HepG2 (cell line): ENCODE measurements around the gene NCKIPSD. TPM values are rescaled to one million over a fixed set of nuclear protein-coding genes. Genes with fewer than 3 reads are reported as not detected.
A peak's percentile ranks its signal among the peaks of the same experiment; 100 is the strongest.

Experiments used
- AKAP8 ChIP-seq: sonication (generic); formaldehyde crosslinking; IDR thresholded peaks from 2 replicates; pipeline ENCODE4 v1.5.1; 2020; ENCODE audit warnings: mild to moderate bottlenecking, missing genetic modification reagents
- CCAR2 ChIP-seq: fragments of 200-400 bp; formaldehyde crosslinking; optimal IDR thresholded peaks from 2 replicates; pipeline ENCODE3; 2018; ENCODE audit warnings: low read depth, mild to moderate bottlenecking, low read length, moderate library complexity
- GATAD1 ChIP-seq: IDR thresholded peaks from 2 replicates; pipeline ENCODE4 v1.6.1; 2016; ENCODE audit warnings: missing genetic modification reagents, missing compliant biosample characterization
- GFI1 ChIP-seq: sonication (generic); formaldehyde crosslinking; IDR thresholded peaks from 2 replicates; pipeline ENCODE4 v1.5.0; 2020; ENCODE audit warnings: missing genetic modification reagents, mild to moderate bottlenecking, borderline replicate concordance
- HNRNPL ChIP-seq: fragments of 200-400 bp; formaldehyde crosslinking; IDR thresholded peaks from 2 replicates; pipeline ENCODE4 v1.6.1; 2017; ENCODE audit warnings: mild to moderate bottlenecking, low read depth, low read length
- HOXD1 ChIP-seq: sonication (generic); formaldehyde crosslinking; IDR thresholded peaks from 2 replicates; pipeline ENCODE4 v1.5.0; 2020; ENCODE audit warnings: missing genetic modification reagents
- MED1 ChIP-seq: sonication (generic); formaldehyde crosslinking; IDR thresholded peaks from 2 replicates; pipeline ENCODE4 v1.4.0; 2020; ENCODE audit warnings: missing genetic modification reagents
- MYC ChIP-seq: sonication (generic); formaldehyde crosslinking; IDR thresholded peaks from 2 replicates; pipeline ENCODE4 v1.9.0; 2021; ENCODE audit warnings: missing genetic modification reagents, borderline replicate concordance
- NCOA5 ChIP-seq: sonication (generic); formaldehyde crosslinking; IDR thresholded peaks from 2 replicates; pipeline ENCODE4 v1.4.0; 2020; ENCODE audit warnings: missing genetic modification reagents
- NFYC ChIP-seq: IDR thresholded peaks from 2 replicates; pipeline ENCODE4 v1.6.1; 2016; ENCODE audit warnings: missing genetic modification reagents, missing compliant biosample characterization
- POLR2AphosphoS5 ChIP-seq: IDR thresholded peaks from 2 replicates; pipeline ENCODE4 v1.6.1; 2012; ENCODE audit warnings: low read depth, low read length
- RFX1 ChIP-seq: fragments of 450-650 bp; IDR thresholded peaks from 2 replicates; pipeline ENCODE4 v1.6.1; 2017
- RXRB ChIP-seq: IDR thresholded peaks from 2 replicates; pipeline ENCODE4 v1.6.1; 2016; ENCODE audit warnings: borderline replicate concordance, missing genetic modification reagents, missing compliant biosample characterization
- SAFB2 ChIP-seq: sonication (generic); formaldehyde crosslinking; IDR thresholded peaks from 2 replicates; pipeline ENCODE4 v1.5.1; 2020; ENCODE audit warnings: missing genetic modification reagents, low read depth, mild to moderate bottlenecking, borderline replicate concordance
- SRSF1 ChIP-seq: fragments of 200-400 bp; formaldehyde crosslinking; optimal IDR thresholded peaks from 2 replicates; pipeline ENCODE3; 2017; ENCODE audit warnings: mild to moderate bottlenecking, low read depth, low read length, moderate library complexity
- TBX3 ChIP-seq: fragments of 450-650 bp; IDR thresholded peaks from 2 replicates; pipeline ENCODE4 v1.6.1; 2017; ENCODE audit warnings: antibody characterized with exemption, mild to moderate bottlenecking, inconsistent platforms, borderline replicate concordance
- TCF12 ChIP-seq, 2 experiments: fragments of 450-650 bp in 1 of 2; sonication (generic) in 1 of 2; formaldehyde crosslinking in 1 of 2; IDR thresholded peaks; 2 replicates each; pipeline versions ENCODE4 v1.6.1 to v1.8.0; 2017 to 2022; ENCODE audit warnings: antibody characterized with exemption in 1 of 2, mild to moderate bottlenecking in 1 of 2, missing genetic modification reagents in 1 of 2, moderate library complexity in 1 of 2
- ZNF207 ChIP-seq: fragments of 450-650 bp; IDR thresholded peaks from 2 replicates; pipeline ENCODE4 v1.6.1; 2016; ENCODE audit warnings: antibody characterized with exemption, borderline replicate concordance
- ZNF510 ChIP-seq: sonication (generic); formaldehyde crosslinking; IDR thresholded peaks from 2 replicates; pipeline ENCODE4 v1.4.0; 2020; ENCODE audit warnings: low read depth, mild to moderate bottlenecking, missing genetic modification reagents
- ZNF775 ChIP-seq: sonication (generic); formaldehyde crosslinking; IDR thresholded peaks from 2 replicates; pipeline ENCODE4 v1.4.0; 2020; ENCODE audit warnings: missing genetic modification reagents, mild to moderate bottlenecking, moderate library complexity, borderline replicate concordance
- ZNF777 ChIP-seq: sonication (generic); formaldehyde crosslinking; IDR thresholded peaks from 2 replicates; pipeline ENCODE4 v1.4.0; 2020; ENCODE audit warnings: missing genetic modification reagents
- ZSCAN22 ChIP-seq: sonication (generic); formaldehyde crosslinking; IDR thresholded peaks from 2 replicates; pipeline ENCODE4 v1.4.0; 2020; ENCODE audit warnings: mild to moderate bottlenecking, missing genetic modification reagents
- ZZZ3 ChIP-seq: sonication (generic); formaldehyde crosslinking; IDR thresholded peaks from 2 replicates; pipeline ENCODE4 v1.4.0; 2020; ENCODE audit warnings: missing genetic modification reagents, mild to moderate bottlenecking, borderline replicate concordance
- polyA plus RNA-seq, 8 experiments: library from polyadenylated mRNA; depleted of rRNA in 3 of 8; stranded (reverse) in 7 of 8; unstranded in 1 of 8; fragments of >200 nt; fragmentation: Illumina TruSeq in 4 of 8; extraction: Trizol in 4 of 8; gene quantifications; 2 replicates each; pipeline versions ENCODE4 v1.2.1 to v1.2.3, GENCODE V29; 2011 to 2016; ENCODE audit warnings: low read depth in 4 of 8, missing spikeins in 1 of 8, mixed read lengths in 1 of 8; ENCODE audit not compliant: insufficient read depth in 1 of 8
- total RNA-seq, 5 experiments: library from RNA; depleted of rRNA; stranded (reverse); fragments of >200 nt; fragmentation: Illumina TruSeq; extraction: Trizol; gene quantifications; 2 replicates each; pipeline ENCODE4 v1.2.3, GENCODE V29; 2016; ENCODE audit warnings: low read depth in 1 of 5
- TF ChIP-seq, protein P1 (sequence below): sonication (generic); formaldehyde crosslinking; IDR thresholded peaks from 2 replicates; pipeline ENCODE4 v1.4.0; 2020; ENCODE audit warnings: missing genetic modification reagents; ENCODE audit errors: not compliant biosample characterization
- TF ChIP-seq, protein P2 (sequence below): sonication (generic); formaldehyde crosslinking; IDR thresholded peaks from 2 replicates; pipeline ENCODE4 v1.5.0; 2020; ENCODE audit warnings: mild to moderate bottlenecking, missing genetic modification reagents
- TF ChIP-seq, protein P3 (sequence below): sonication (generic); formaldehyde crosslinking; IDR thresholded peaks from 2 replicates; pipeline ENCODE4 v1.8.0; 2022; ENCODE audit warnings: missing genetic modification reagents, mild to moderate bottlenecking, borderline replicate concordance
- TF ChIP-seq, protein P4 (sequence below): sonication (generic); formaldehyde crosslinking; IDR thresholded peaks from 2 replicates; pipeline ENCODE4 v1.5.0; 2020; ENCODE audit warnings: mild to moderate bottlenecking, low read depth, missing genetic modification reagents, borderline replicate concordance

The NCKIPSD gene
- total and polyA plus RNA-seq, 2 of the 13 experiments (the other 11 are each of a cell fraction or from before 2014, with no cell fraction given), result 13.5 to 35.2 TPM

DNA sequence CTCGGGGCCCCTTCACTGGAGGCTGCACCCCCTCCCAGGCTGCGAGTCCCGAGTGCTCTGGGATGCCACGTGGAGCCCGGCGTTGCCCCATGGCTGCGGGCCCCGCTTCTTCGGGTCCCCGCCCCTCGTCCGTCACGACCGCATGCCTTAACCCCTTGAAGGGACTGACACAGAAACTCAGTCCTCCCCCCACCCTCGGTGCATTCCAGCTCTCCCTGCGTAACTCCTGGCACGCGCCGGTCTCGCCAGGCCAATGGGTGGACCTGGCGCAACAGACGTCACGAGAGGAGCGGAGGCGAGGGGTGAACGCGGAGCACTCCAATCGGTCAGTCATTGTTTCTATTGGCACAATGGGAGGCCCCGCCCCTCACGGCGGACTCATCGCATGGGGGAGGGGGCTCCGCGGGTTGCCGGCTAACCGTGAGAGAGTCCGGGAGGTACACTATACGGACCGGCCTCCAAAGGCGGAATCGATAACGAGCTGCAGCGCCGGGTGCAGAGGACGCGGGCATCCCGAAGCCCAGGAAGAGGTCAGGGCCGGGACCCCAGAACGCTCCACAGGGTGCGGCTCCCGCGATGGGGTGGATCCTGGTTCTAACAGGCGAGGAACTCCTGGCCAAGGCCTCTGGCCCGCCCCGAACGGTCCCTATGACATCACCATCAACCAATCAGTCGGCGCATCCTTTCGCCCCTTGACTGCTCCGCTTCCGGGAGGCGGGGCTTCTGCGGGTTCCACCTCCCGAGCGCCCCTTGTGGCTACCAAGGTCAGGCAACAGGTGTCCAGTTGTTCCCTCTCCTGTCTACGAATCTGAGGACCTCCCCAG, 22.0 kb downstream of the NCKIPSD start (continued):
- TF ChIP-seq HNRNPL, result peak; percentile 74
- no peak for TF ChIP-seq ZNF207
- TF ChIP-seq NFYC (CRISPR knock-in tag), result peak; percentile 80
- TF ChIP-seq, protein P1, sequence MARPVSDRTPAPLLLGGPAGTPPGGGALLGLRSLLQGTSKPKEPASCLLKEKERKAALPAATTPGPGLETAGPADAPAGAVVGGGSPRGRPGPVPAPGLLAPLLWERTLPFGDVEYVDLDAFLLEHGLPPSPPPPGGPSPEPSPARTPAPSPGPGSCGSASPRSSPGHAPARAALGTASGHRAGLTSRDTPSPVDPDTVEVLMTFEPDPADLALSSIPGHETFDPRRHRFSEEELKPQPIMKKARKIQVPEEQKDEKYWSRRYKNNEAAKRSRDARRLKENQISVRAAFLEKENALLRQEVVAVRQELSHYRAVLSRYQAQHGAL (CRISPR knock-in tag), result no peak
- TF ChIP-seq TCF12 (IDR thresholded peaks at IDR 0.05), result no peak
- TF ChIP-seq TCF12 (CRISPR knock-in tag; IDR thresholded peaks at IDR 0.05), result no peak
- TF ChIP-seq MED1, result 0 out of 2 replicates have a peak, but pooled peaks have one; percentile 42
- TF ChIP-seq CCAR2, result no peak
- TF ChIP-seq, protein P2, sequence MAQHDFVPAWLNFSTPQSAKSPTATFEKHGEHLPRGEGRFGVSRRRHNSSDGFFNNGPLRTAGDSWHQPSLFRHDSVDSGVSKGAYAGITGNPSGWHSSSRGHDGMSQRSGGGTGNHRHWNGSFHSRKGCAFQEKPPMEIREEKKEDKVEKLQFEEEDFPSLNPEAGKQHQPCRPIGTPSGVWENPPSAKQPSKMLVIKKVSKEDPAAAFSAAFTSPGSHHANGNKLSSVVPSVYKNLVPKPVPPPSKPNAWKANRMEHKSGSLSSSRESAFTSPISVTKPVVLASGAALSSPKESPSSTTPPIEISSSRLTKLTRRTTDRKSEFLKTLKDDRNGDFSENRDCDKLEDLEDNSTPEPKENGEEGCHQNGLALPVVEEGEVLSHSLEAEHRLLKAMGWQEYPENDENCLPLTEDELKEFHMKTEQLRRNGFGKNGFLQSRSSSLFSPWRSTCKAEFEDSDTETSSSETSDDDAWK, result no peak
- peak; percentile 35; the same call in 1 of the 2 replicates for TF ChIP-seq ZNF777
- TF ChIP-seq, protein P3, sequence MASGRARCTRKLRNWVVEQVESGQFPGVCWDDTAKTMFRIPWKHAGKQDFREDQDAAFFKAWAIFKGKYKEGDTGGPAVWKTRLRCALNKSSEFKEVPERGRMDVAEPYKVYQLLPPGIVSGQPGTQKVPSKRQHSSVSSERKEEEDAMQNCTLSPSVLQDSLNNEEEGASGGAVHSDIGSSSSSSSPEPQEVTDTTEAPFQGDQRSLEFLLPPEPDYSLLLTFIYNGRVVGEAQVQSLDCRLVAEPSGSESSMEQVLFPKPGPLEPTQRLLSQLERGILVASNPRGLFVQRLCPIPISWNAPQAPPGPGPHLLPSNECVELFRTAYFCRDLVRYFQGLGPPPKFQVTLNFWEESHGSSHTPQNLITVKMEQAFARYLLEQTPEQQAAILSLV, result no peak; the same call in 1 of the 2 replicates
- 0 out of 2 replicates have a peak, but pooled peaks have one; percentile 61 for TF ChIP-seq ZZZ3 (CRISPR knock-in tag)
- peak; percentile 97 for TF ChIP-seq MYC
- no peak for TF ChIP-seq TBX3
- TF ChIP-seq ZNF775 (CRISPR knock-in tag), result no peak
- TF ChIP-seq NCOA5 (CRISPR knock-in tag), result no peak
- peak; percentile 24; the same call in 1 of the 2 replicates for TF ChIP-seq HOXD1 (CRISPR knock-in tag)
- TF ChIP-seq ZNF510, result 0 out of 2 replicates have a peak, but pooled peaks have one; percentile 18
- TF ChIP-seq RFX1, result no peak
- TF ChIP-seq RXRB (CRISPR knock-in tag), result 0 out of 2 replicates have a peak, but pooled peaks have one; percentile 57
- TF ChIP-seq, protein P4, sequence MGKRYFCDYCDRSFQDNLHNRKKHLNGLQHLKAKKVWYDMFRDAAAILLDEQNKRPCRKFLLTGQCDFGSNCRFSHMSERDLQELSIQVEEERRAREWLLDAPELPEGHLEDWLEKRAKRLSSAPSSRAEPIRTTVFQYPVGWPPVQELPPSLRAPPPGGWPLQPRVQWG (CRISPR knock-in tag), result no peak
- peak; percentile 93 for TF ChIP-seq AKAP8 (CRISPR knock-in tag)
- TF ChIP-seq GFI1 (CRISPR knock-in tag), result no peak; the same call in 1 of the 2 replicates
- no peak for TF ChIP-seq SAFB2 (CRISPR knock-in tag)
- peak; percentile 54 for TF ChIP-seq GATAD1
- peak; percentile 90 for TF ChIP-seq SRSF1
- TF ChIP-seq POLR2AphosphoS5, result peak; percentile 58
- TF ChIP-seq ZSCAN22 (CRISPR knock-in tag), result no peak
